GM19239 (cell line): ENCODE data around the gene FAM228B.
A peak's percentile ranks its signal among the peaks of the same experiment; 100 is the strongest.

Experiments
- DNase-seq: peaks from one replicate; pipeline ENCODE4 v3.0.0; 2011; ENCODE audit warnings: low spot score; ENCODE audit not compliant: insufficient read length
- FAIRE-seq: peaks from 2 replicates; lab custom pipeline; 2011; peaks lifted over from hg19 to GRCh38; lab: Jason Lieb, UNC

The FAM228B gene

GRCh38 chr2:24152413-24153197 is 29.3 kb downstream of the FAM228B start:
- DNase-seq (no peak), FAIRE-seq (no peak)

DNA sequence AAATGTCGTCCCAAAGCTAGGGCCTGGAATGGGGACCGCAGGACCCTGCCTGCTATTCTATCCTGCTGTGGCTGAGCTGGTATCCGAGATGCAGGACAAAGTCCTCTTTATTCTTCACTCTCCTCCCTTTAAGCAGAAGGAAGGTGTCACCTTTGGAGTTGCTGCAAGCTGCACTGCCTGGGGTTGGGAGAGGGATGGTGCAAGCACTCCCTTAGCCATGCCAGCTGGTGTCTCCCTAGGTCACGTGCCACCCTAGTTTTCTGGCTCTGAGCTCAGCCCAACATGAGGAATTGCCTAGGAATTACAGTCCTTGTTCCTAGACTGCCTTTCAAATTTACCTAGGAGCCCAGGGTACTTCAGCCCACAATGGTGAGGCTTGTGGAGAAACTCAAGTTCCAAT is 30.2 kb downstream of the FAM228B start:
- no peak for DNase-seq
- FAIRE-seq = no peak

- FAIRE-seq = no peak
- DNase-seq = no peak
These were observed 34.9 kb downstream of the FAM228B start for GRCh38 chr2:24158131-24158530.

DNA sequence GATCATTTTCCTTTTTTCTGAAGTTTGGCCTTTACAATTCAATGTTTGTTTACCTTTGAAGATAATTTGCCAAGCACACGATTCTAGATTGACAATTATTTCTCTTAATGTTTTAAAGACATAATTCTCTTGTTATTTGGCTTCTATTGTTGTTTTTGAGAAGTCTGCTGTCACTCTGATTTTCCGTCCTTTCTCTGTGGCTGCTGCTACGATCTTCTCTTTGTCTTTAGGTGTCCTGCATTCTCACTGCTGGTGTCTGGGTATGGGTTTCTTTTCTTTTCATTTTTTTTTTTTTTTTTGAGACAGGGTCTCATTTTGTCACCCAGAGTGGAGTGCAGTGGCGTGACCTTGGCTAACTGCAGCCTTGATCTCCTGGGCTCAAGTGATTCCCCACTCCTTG is 36.4 kb downstream of the FAM228B start:
- DNase-seq (no peak), FAIRE-seq (no peak)

GRCh38 chr2:24160761-24161160 is 37.5 kb downstream of the FAM228B start:
- DNase-seq (no peak), FAIRE-seq (no peak)

GRCh38 chr2:24162494-24162893 is 39.2 kb downstream of the FAM228B start:
- no peak for FAIRE-seq
- no peak for DNase-seq

DNA sequence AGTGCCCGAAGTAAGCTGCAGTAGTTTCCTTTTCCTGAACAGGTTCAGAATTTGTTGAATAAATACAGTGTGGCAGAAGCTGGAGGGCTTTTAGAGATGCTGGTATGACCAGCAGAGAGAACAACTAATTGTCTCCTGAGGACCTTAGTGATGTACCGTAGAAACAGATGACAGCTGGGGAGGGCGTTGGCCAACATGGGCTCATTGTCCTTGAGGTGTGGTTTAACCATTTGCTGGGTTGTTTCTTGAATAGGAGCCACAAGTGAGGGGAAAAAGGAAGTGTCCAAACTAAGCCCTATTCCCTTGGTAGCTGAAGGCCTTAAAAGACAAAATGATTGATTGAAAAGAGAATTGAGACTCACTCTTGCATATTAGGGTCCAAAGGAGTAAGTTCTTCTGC is 39.9 kb downstream of the FAM228B start:
- DNase-seq (no peak), FAIRE-seq (no peak)

DNA sequence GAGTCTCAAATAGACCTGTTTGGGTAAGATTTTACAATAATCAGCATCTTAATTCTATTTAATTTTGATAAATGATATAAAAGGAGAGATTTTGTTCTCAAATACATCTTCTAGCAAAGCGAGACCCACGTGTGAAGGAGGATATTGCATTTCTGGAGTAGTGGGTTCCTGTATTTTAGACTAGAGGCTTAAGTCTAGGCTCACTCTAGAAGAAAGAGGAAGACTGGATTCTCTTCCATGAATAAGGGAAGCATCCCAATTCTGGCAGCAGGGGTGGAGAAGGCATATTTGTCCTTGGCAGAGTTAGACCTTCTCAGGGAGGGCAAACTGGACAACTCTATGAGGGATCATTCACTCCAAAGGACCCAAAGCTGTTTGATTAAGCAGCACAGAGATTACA is 40.3 kb downstream of the FAM228B start:
- FAIRE-seq (no peak), DNase-seq (no peak)

- FAIRE-seq = peak; percentile 82
- peak; percentile 40 for DNase-seq
These were observed 41.2 kb downstream of the FAM228B start for GRCh38 chr2:24164416-24164973.

- FAIRE-seq (no peak), DNase-seq (no peak)
These were observed 45.8 kb downstream of the FAM228B start for GRCh38 chr2:24169023-24169422.

GRCh38 chr2:24174851-24175277 is 51.6 kb downstream of the FAM228B start, which contains the start of gene FAM228A:
Gene FAM228A (plus strand): TSS chr2:24175053. CDS start chr2:24175481, 428 bp downstream.
- FAIRE-seq = no peak
- DNase-seq = no peak

GRCh38 chr2:24175631-24176187 is 52.4 kb downstream of the FAM228B start:
- DNase-seq (no peak), FAIRE-seq (no peak)

GRCh38 chr2:24176326-24176725 is 53.1 kb downstream of the FAM228B start:
- DNase-seq (no peak), FAIRE-seq (no peak)

GRCh38 chr2:24179683-24180082 is 56.4 kb downstream of the FAM228B start:
- FAIRE-seq = no peak
- DNase-seq = no peak

- DNase-seq = no peak
- no peak for FAIRE-seq
These were observed 58.6 kb downstream of the FAM228B start for GRCh38 chr2:24181849-24182248.

- FAIRE-seq = no peak
These were observed 59.2 kb downstream of the FAM228B start for GRCh38 chr2:24182507-24182906.

GRCh38 chr2:24183366-24184069 is 60.2 kb downstream of the FAM228B start:
- no peak for FAIRE-seq
- DNase-seq = no peak

More at GRCh38 chr2:24182507-24182906, 59.2 kb downstream of the FAM228B start:
- DNase-seq = no peak

DNA sequence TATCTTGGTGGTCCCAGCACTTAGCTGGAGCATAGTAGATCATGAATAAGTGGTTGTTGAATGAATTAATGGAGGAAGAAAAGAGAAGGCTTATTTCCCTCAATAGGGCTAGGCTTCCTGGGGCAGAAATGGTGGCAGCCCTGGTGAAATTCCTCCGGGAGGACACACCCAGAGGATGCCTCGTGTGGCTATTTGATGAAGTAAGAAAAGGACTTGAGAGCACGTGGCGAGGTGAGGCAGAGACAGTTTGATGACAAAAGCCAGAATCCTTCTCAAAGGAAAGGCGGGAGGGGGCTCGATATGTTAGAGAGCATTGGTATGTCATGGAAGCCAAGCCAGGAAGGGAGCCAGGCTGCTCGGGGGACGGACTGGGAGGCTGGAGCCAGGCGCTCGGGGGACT is 66.3 kb downstream of the FAM228B start:
- FAIRE-seq (no peak), DNase-seq (no peak)

GRCh38 chr2:24190503-24190902 is 67.2 kb downstream of the FAM228B start:
- DNase-seq (no peak), FAIRE-seq (no peak)

DNA sequence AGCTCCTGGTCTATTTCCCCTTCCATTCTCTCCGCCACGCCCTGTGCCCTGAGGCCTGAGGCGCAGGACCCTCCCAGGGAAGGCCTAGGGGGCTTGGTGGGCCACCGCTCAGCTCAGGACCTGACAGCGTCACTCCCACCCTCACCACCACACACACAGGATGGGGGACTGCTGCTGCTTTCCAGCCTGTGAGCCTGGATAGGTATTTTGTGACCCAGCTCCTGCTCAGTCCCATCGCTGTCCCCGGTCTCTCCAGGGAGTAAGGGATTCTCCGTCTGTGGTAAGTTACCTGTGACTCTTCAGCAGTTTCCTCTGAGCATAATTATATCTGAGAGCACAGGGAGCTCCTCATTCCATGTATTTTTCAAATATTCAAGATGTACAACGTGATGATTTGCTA is 67.9 kb downstream of the FAM228B start:
- no peak for FAIRE-seq
- DNase-seq = no peak

DNA sequence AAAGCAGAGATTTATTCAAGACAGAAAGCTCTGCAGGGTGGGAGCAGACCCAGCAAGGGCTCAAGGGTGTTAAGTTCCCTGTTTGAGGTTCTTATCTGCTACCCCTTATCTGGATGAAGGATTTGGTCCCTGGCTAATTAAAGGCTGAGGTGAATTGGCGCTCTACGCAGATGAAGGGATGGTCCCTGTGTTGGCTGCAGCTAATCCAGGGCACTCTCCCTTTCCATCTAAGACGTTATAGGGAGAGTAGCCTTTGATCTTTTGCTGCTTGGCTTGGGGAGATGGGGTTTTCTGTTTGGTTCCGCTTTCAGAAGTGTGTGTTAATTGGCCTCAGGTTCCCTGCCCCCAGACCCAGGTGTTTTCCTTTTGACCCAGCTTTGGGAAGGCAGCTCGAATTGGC is 68.6 kb downstream of the FAM228B start:
- FAIRE-seq (no peak), DNase-seq (no peak)
